Colonic mucosa (tissue), 4 donors: ENCODE data around the gene LNPEP. TPM values are rescaled to one million over a fixed set of nuclear protein-coding genes. Genes with fewer than 3 reads are reported as not detected.

ENCODE experiments used
- DNase-seq: peaks from one replicate; pipeline ENCODE4 v3.0.0-alpha.2; 2020
- H3K27ac ChIP-seq: fragments of 200-600 bp; one replicate; pipeline ENCODE4 v1.8.0; 2021
- H3K27me3 ChIP-seq: fragments of 200-600 bp; one replicate; pipeline ENCODE4 v1.8.0; 2021
- H3K36me3 ChIP-seq: fragments of 200-600 bp; one replicate; pipeline ENCODE4 v1.8.0; 2021
- H3K4me1 ChIP-seq: fragments of 200-600 bp; one replicate; pipeline ENCODE4 v1.8.0; 2021; ENCODE audit warnings: mild to moderate bottlenecking
- H3K4me3 ChIP-seq: fragments of 200-600 bp; one replicate; pipeline ENCODE4 v1.8.0; 2021
- H3K9ac ChIP-seq, 2 donors: one replicate each; pipeline ENCODE4 v1.7.0; 2013; ENCODE audit warnings: control low read depth in 2 of 2, low read depth in 2 of 2, low read length in 2 of 2
- H3K9me3 ChIP-seq: fragments of 200-600 bp; one replicate; pipeline ENCODE4 v1.8.0; 2021
- intact Hi-C: fragments of 100-400 bp; cut with DNase I; formaldehyde crosslinking; loops from one replicate; pipeline ENCODE4 v1.14.1; 2022
- total RNA-seq, 2 donors: library from RNA; stranded (reverse); fragmentation: NEBNext Ultra II Directional in 1 of 2; extraction: Animal tissue kit (Norgen Biotek cat#: 25700) in 1 of 2; gene quantifications; one replicate each; pipeline ENCODE4 v1.2.1, GENCODE V29; 2021
- TF ChIP-seq, protein P1 (sequence below): fragments of 200-600 bp; IDR thresholded peaks from one replicate; pipeline ENCODE4 v1.8.0; 2022; ENCODE audit warnings: antibody characterized with exemption, mild to moderate bottlenecking
- donor health status: healthy.
- donor health status: DM: no; HTN: no; CAD: no.
- donor health status: DM: no; HTN: no; CAD: no.

Gene LNPEP
- total RNA-seq, 2 donors from 2014 or later: 23.7 to 34.9 TPM

DNA sequence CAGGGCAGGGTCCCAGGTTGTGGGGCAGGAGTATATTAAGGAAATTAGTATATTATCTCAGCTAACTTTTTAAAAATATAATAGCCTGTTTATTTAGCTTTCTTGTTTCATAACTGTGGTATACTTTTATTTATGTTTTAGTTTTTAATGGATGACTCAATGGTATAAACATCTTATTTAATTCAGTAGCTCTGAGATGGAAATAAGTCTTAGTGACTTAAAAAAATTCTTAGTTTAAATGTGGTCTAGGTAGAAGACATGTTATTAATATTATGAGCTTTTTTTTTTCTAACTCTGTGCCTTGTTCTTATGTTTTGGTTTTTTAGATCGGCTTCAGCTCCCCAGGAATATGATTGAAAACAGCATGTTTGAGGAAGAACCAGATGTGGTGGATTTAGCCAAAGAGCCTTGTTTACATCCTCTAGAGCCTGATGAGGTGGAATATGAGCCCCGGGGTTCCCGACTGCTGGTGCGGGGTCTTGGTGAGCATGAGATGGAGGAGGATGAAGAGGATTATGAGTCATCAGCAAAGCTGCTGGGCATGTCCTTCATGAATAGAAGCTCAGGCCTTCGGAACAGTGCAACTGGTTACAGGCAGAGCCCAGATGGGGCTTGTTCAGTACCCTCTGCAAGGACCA lies 43.1 kb downstream of the LNPEP start:
- no peaks in the 10 kb centered on the region for H3K9me3 ChIP-seq
- intact Hi-C loops: no loop called here
- H3K27me3 ChIP-seq: no peaks in the 10 kb centered on the region
- H3K27ac ChIP-seq: no peak overlapping the region
- no peaks in the 10 kb centered on the region for H3K36me3 ChIP-seq
- H3K4me1 ChIP-seq: no peaks in the 10 kb centered on the region
- DNase-seq: no peak
- TF ChIP-seq, protein P1, sequence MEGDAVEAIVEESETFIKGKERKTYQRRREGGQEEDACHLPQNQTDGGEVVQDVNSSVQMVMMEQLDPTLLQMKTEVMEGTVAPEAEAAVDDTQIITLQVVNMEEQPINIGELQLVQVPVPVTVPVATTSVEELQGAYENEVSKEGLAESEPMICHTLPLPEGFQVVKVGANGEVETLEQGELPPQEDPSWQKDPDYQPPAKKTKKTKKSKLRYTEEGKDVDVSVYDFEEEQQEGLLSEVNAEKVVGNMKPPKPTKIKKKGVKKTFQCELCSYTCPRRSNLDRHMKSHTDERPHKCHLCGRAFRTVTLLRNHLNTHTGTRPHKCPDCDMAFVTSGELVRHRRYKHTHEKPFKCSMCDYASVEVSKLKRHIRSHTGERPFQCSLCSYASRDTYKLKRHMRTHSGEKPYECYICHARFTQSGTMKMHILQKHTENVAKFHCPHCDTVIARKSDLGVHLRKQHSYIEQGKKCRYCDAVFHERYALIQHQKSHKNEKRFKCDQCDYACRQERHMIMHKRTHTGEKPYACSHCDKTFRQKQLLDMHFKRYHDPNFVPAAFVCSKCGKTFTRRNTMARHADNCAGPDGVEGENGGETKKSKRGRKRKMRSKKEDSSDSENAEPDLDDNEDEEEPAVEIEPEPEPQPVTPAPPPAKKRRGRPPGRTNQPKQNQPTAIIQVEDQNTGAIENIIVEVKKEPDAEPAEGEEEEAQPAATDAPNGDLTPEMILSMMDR: no peak
- no peak overlapping the region for H3K9ac ChIP-seq
- H3K4me3 ChIP-seq: no peak overlapping the region

DNA sequence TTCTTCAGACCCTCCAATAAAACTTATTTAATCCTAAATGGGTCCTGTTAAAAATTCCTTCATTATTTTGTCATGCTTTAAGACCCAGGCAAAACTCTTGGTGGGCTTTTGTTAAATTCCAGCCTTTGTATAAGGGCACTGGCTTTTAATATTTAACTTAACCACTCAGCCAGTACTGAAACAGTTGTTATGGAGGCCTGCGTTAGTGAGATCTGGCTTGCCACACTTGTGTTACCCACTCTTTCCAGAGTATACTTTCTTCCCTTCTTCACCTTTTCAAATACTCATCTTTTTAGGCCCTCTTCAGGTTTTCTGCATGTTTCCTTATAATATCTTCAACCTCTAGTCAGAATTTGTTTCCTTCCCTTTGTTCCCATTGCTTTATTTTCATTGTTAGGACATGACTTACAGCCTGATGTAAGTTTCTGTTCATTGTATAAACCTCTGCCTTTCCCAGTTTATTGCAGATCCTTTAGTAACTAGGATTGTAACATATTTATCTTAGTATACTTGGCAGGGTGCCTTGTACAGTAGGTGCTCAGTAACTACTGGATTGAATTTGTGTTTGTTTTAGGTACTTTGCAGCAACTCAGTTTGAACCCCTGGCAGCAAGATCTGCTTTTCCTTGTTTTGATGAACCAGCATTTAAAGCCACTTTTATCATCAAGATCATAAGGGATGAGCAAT lies 48.8 kb downstream of the LNPEP start:
- no peak overlapping the region for H3K9ac ChIP-seq
- TF ChIP-seq, protein P1: no peak

GRCh38 chr5:96986450-96986849 lies 50.6 kb downstream of the LNPEP start:
- intact Hi-C loops: no loop called here

More for the DNA sequence above, 48.8 kb downstream of the LNPEP start:
- intact Hi-C loops: no loop called here
- no peaks in the 10 kb centered on the region for H3K27me3 ChIP-seq
- no peak overlapping the region for H3K4me3 ChIP-seq
- peak; percentile 37 for DNase-seq
- H3K27ac ChIP-seq: peak overlapping the region; percentile 59
- H3K9me3 ChIP-seq: no peaks in the 10 kb centered on the region
- no peaks in the 10 kb centered on the region for H3K36me3 ChIP-seq
- H3K4me1 ChIP-seq: peaks cover 5% of the 10 kb centered on the region

GRCh38 chr5:96990102-96990501 lies 54.2 kb downstream of the LNPEP start:
- no peaks in the 10 kb centered on the region for H3K36me3 ChIP-seq
- no peak for DNase-seq
- no peak overlapping the region for H3K4me3 ChIP-seq
- intact Hi-C loops: loop anchor here (10.0 kb wide), 1 partner anchor 155 kb away; the partner anchor contains the start of gene LIX1
- H3K4me1 ChIP-seq: peaks cover 3% of the 10 kb centered on the region
- H3K9ac ChIP-seq: no peak overlapping the region
- no peak overlapping the region for H3K27ac ChIP-seq
- TF ChIP-seq, protein P1: no peak
- H3K27me3 ChIP-seq: no peaks in the 10 kb centered on the region
- no peaks in the 10 kb centered on the region for H3K9me3 ChIP-seq

More at GRCh38 chr5:96986450-96986849, 50.6 kb downstream of the LNPEP start:
- no peak overlapping the region for H3K27ac ChIP-seq
- no peak overlapping the region for H3K9ac ChIP-seq
- no peaks in the 10 kb centered on the region for H3K9me3 ChIP-seq
- TF ChIP-seq, protein P1: no peak
- no peaks in the 10 kb centered on the region for H3K36me3 ChIP-seq
- DNase-seq: no peak
- no peaks in the 10 kb centered on the region for H3K27me3 ChIP-seq
- peaks cover 5% of the 10 kb centered on the region for H3K4me1 ChIP-seq
- no peak overlapping the region for H3K4me3 ChIP-seq

GRCh38 chr5:96991708-96992107 lies 55.8 kb downstream of the LNPEP start:
- Histone ChIP-seq H3K9me3 (no peaks in the 10 kb centered on the region), H3K36me3 (no peaks in the 10 kb centered on the region), H3K27me3 (no peaks in the 10 kb centered on the region), H3K27ac (no peak overlapping the region), H3K4me1 (no peaks in the 10 kb centered on the region), H3K9ac (no peak overlapping the region), H3K4me3 (no peak overlapping the region)
- TF ChIP-seq, protein P1: no peak
- DNase-seq: no peak
- intact Hi-C loops: loop anchor here (10.0 kb wide), 1 partner anchor 153 kb away; the partner anchor contains the start of gene LIX1
